BE2C (cell line): ENCODE results near the gene MYH16.
A peak's percentile ranks its signal among the peaks of the same experiment; 100 is the strongest.
"Not testable (repeated sequence)": the region's sequence is repeated elsewhere in the genome, so short reads cannot be mapped to it uniquely, and the experiment has no call there.

Experiments used
- DNase-seq: peaks from one replicate; pipeline ENCODE4 v3.0.0-alpha.2; 2020
- H3K27me3 ChIP-seq: fragments of 250-450 bp; sonication (Bioruptor Pico); 2 replicates; pipeline ENCODE4 v1.5.1; 2020; ENCODE audit warnings: mild to moderate bottlenecking
- H3K36me3 ChIP-seq: fragments of 250-450 bp; sonication (Bioruptor Pico); 2 replicates; pipeline ENCODE4 v1.5.1; 2020; ENCODE audit warnings: mild to moderate bottlenecking
- H3K4me1 ChIP-seq: fragments of 250-450 bp; sonication (Bioruptor Pico); 2 replicates; pipeline ENCODE4 v1.5.1; 2020
- H3K4me3 ChIP-seq: 2 replicates; pipeline ENCODE4 v1.5.1; 2011; ENCODE audit warnings: low read depth, low read length
- H3K9me3 ChIP-seq: fragments of 250-450 bp; sonication (Bioruptor Pico); 2 replicates; pipeline ENCODE4 v1.5.1; 2020
- CTCF ChIP-seq: IDR thresholded peaks from 2 replicates; pipeline ENCODE4 v1.5.1; 2012; ENCODE audit warnings: mild to moderate bottlenecking, low read depth, low read length

The MYH16 gene

GRCh38 chr7:99326408-99326782 lies 53.8 kb downstream of the MYH16 start:
- H3K27me3 ChIP-seq: no peaks in the 10 kb centered on the region

DNA sequence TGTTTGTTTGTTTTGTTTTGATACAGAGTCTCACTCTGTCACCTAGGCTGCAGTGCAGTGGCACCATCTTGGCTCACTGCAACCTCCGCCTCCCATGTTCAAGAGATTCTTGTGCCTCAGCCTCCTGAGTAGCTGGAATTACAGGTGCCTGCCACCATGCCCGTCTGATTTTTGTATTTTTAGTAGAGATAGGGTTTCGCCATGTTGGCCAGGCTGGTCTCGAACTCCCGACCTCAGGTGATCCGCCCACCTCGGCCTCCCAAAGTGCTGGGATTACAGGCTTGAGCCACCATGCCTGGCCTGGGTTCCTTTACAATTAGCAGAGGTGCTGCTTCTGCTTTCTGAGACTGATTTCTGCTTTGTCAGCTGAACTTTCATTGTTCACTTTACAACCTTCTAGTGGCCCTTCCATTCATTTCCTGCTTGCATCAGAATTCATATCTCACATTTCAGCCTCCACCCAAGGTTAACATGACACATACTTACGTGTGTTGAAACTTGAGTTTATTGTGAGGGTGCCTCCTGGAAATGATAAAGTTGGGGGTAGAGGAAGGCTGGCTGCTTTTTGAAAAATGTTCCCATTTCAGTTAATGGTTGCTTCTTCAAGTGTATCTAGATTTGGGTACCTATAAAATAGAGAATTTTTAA lies 57.8 kb downstream of the MYH16 start:
- not testable (repeated sequence) for H3K4me1 ChIP-seq, H3K27me3 ChIP-seq, H3K4me3 ChIP-seq, DNase-seq, H3K9me3 ChIP-seq
- peaks cover 32% of the 10 kb centered on the region for H3K36me3 ChIP-seq

More at GRCh38 chr7:99326408-99326782, 53.8 kb downstream of the MYH16 start:
- Histone ChIP-seq H3K4me1 (no peaks in the 10 kb centered on the region), H3K4me3 (peak overlapping the region; percentile 97), H3K9me3 (no peaks in the 10 kb centered on the region), H3K36me3 (peaks cover 8% of the 10 kb centered on the region; the same call in 1 of the 2 replicates)
- no peak for TF ChIP-seq CTCF
- no peak for DNase-seq

- Histone ChIP-seq H3K4me1 (no peaks in the 10 kb centered on the region), H3K9me3 (no peaks in the 10 kb centered on the region), H3K4me3 (no peak overlapping the region), H3K36me3 (peaks cover 32% of the 10 kb centered on the region), H3K27me3 (no peaks in the 10 kb centered on the region)
- TF ChIP-seq CTCF: no peak
- no peak for DNase-seq
Measured at GRCh38 chr7:99331002-99331401, 58.4 kb downstream of the MYH16 start.

DNA sequence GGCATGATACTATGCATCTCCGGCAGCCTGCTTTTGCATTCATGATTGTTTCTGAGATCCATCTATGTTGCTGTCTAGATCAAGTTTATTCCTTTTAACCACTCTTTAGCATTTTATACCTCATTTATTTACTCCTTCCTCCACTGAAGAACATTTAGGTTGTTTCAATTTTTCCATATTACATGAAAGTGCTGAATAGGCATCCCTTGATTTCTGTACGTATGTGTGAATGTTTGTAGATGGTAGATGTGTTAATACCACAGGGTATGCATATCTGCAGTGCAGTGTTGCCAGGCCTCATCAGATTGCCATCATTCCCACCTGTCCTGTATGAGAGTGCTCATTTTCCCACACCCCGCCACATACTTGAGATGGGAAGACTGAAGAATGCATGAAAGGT lies 67.0 kb downstream of the MYH16 start:
- TF ChIP-seq CTCF: no peak
- Histone ChIP-seq H3K9me3 (no peaks in the 10 kb centered on the region), H3K4me1 (no peaks in the 10 kb centered on the region), H3K27me3 (no peaks in the 10 kb centered on the region), H3K36me3 (peaks cover 68% of the 10 kb centered on the region), H3K4me3 (no peak overlapping the region)
- no peak for DNase-seq

DNA sequence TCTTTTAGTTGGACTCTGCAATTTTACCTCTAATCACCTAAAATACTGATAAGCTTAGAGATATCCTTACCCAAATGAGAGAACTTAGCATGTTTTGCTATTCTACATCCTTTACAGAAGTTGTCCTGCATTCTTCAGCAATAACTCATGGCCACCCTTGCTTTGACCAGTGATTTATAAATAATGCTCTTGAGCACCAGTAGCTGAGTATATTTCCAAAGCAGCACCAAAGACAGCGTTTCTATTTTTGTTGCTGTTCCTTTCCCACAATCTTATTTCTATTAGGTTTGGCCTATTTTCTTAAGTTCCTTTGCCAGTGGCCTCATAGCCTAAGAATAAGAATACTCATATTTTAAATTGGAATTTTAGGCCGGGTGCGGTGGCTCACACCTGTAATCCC lies 68.0 kb downstream of the MYH16 start:
- H3K9me3 ChIP-seq: no peaks in the 10 kb centered on the region
- no peak for TF ChIP-seq CTCF
- peaks cover 64% of the 10 kb centered on the region for H3K36me3 ChIP-seq
- no peaks in the 10 kb centered on the region for H3K27me3 ChIP-seq
- no peaks in the 10 kb centered on the region for H3K4me1 ChIP-seq
- no peak for DNase-seq
- no peak overlapping the region for H3K4me3 ChIP-seq

DNA sequence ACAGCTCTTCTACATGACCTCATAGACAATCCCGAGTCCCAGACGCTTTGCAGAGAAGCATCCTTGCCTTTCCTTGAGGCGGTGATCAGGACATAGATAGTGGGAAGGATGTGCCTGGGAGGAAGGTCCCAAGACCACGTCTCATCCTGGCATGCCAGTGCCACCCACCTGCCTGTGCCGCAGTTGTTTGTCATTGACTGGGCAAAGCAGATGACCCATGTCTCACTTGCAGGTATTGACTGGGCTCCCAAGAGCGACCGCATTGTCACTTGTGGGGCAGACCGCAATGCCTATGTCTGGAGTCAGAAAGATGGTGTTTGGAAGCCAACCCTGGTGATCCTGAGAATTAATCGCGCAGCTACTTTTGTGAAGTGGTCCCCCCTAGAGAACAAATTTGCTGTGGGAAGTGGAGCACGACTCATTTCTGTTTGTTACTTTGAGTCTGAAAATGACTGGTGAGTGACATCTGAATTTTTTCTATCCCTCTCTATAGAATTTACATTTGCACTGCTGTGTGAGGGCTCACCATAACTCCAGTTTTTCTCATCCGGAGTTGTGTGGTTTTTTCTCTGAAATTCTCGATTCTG lies 71.5 kb downstream of the MYH16 start:
- TF ChIP-seq CTCF: no peak
- no peak for DNase-seq
- Histone ChIP-seq H3K36me3 (peaks cover 64% of the 10 kb centered on the region), H3K27me3 (no peaks in the 10 kb centered on the region), H3K4me1 (no peaks in the 10 kb centered on the region), H3K4me3 (no peak overlapping the region), H3K9me3 (no peaks in the 10 kb centered on the region)

- not testable (repeated sequence) for H3K9me3 ChIP-seq, H3K4me3 ChIP-seq, H3K4me1 ChIP-seq, H3K27me3 ChIP-seq, DNase-seq
- peaks cover 78% of the 10 kb centered on the region for H3K36me3 ChIP-seq
Measured at GRCh38 chr7:99350641-99351040, 78.0 kb downstream of the MYH16 start.
